Right cardiac atrium (tissue), 5 donors: ENCODE measurements around the gene CAND2. TPM values are rescaled to one million over a fixed set of nuclear protein-coding genes. Genes with fewer than 3 reads are reported as not detected.
A peak's percentile ranks its signal among the peaks of the same experiment; 100 is the strongest.
"Not testable (repeated sequence)": the region's sequence is repeated elsewhere in the genome, so short reads cannot be mapped to it uniquely, and the experiment has no call there.

Experiments used
- ATAC-seq, 2 donors: fragments of 200-7000 bp; cut with Tn5 transposase; one replicate each; pipeline versions ENCODE4 v1.8.0 to v1.9.1; 2020; ENCODE audit warnings: moderate library complexity in 2 of 2, mild to moderate bottlenecking in 1 of 2
- DNase-seq, 3 donors: peaks; one replicate each; pipeline ENCODE4 v3.0.0-alpha.2; 2020
- H3K27ac ChIP-seq: one replicate; pipeline ENCODE4 v1.5.1; 2013; ENCODE audit warnings: mild to moderate bottlenecking, low read length, control low read depth, moderate library complexity
- H3K27me3 ChIP-seq: one replicate; pipeline ENCODE4 v1.6.1; 2013; ENCODE audit not compliant: control insufficient read depth, insufficient read depth
- H3K4me1 ChIP-seq: one replicate; pipeline ENCODE4 v1.6.1; 2013; ENCODE audit warnings: low read length; ENCODE audit not compliant: control insufficient read depth, insufficient read depth
- H3K4me3 ChIP-seq: one replicate; pipeline ENCODE4 v1.5.1; 2013; ENCODE audit warnings: low read length, control low read depth
- H3K9me3 ChIP-seq: one replicate; pipeline ENCODE4 v1.6.1; 2013; ENCODE audit warnings: low read length; ENCODE audit not compliant: control insufficient read depth
- WGBS: extraction: QIAGEN DNeasy Blood & Tissue Kit; methylation state at CpG from one replicate; pipeline ENCODE4 v1.1.7; 2013; 5-methylcytosine and 5-hydroxymethylcytosine counted together
- intact Hi-C, 4 donors: fragments of 100-400 bp; cut with DNase I; formaldehyde crosslinking; loops; one replicate each; pipeline versions ENCODE4 v1.11.0 to v1.14.0; 2022 to 2023
- polyA plus RNA-seq: library from polyadenylated mRNA; stranded (reverse); fragments of 200-250 nt; gene quantifications from one replicate; pipeline ENCODE4 v1.2.3, GENCODE V29; 2013
- total RNA-seq, 4 donors: library from RNA; stranded (reverse); fragmentation: NEBNext Ultra II Directional; extraction: Animal tissue kit (Norgen Biotek cat#: 25700); gene quantifications; one replicate each; pipeline ENCODE4 v1.2.1, GENCODE V29; 2021
- donor health status: healthy with polysubstance abuse.
- donor health status: DM: no; HTN: yes; CAD: no.
- donor health status: DM: no; HTN: no; CAD: no.
- donor health status: DM: no; HTN: yes; CAD: no; lungs with severe emphysema.
- donor health status: DM: yes; HTN: yes; CAD: no.

CAND2 gene
- total and polyA plus RNA-seq, 5 donors, result 33.2 to 63.6 (median 42.1) TPM

DNA sequence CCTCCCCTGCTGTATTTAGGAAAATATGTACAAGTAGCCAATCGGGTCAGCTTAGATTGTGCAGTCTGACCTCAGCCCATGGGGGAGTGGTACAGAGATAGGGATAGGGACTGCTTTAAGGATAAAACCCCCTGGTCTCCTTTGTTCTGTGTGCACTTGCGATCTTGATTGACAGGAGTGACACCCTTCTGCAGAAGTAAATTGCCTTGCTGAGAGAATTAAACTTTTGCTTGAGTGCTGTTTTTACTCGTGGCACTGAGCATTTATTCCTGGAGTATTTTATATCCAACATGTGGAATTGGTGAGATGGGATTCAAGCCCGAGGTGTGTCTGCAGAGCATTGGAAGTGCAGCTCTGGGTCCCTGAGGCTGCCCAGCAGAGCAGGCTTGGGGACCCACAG lies 68.8 kb downstream of the CAND2 start:
- 92% methylated on average over 4 of the region's 4 CpGs for WGBS
- ATAC-seq (no peak), DNase-seq (no peak)
- no peak overlapping the region for H3K27ac ChIP-seq
- no peak overlapping the region for H3K4me3 ChIP-seq
- intact Hi-C loops, result loop anchor here in 1 of 4 donors (10.0 kb wide), 1 partner anchor 730 kb away; no protein-coding TSS in a partner anchor
- no peaks in the 10 kb centered on the region for H3K4me1 ChIP-seq
- no peaks in the 10 kb centered on the region for H3K27me3 ChIP-seq
- no peaks in the 10 kb centered on the region for H3K9me3 ChIP-seq

DNA sequence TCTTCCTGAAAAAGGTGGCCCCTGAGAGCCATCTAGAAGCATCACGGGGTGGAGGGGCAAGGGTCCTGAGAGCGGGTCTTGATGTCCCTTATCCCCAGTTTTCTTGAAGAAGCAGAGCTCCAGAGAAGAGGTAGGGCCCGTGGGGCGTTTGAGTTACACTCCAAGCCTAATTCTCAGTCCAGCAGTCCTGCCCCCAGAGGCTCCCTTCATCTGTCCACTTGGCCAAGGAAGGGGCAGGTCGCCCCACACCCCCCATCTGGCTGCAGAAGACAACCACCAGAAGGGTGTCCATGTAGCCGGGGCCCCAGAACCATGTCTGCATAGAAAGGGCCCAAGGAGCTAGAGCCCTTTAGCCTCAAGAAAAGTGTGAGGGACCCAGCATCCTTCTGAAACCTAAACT lies 70.4 kb downstream of the CAND2 start:
- WGBS, result 83% methylated on average over 6 of the region's 6 CpGs
- intact Hi-C loops, result loop anchor here in 1 of 4 donors (10.0 kb wide), 1 partner anchor 732 kb away; no protein-coding TSS in a partner anchor
- H3K4me3 ChIP-seq, result no peak overlapping the region
- H3K27me3 ChIP-seq, result no peaks in the 10 kb centered on the region
- ATAC-seq (no peak), DNase-seq (no peak)
- H3K4me1 ChIP-seq, result no peaks in the 10 kb centered on the region
- H3K27ac ChIP-seq, result no peak overlapping the region
- no peaks in the 10 kb centered on the region for H3K9me3 ChIP-seq

DNA sequence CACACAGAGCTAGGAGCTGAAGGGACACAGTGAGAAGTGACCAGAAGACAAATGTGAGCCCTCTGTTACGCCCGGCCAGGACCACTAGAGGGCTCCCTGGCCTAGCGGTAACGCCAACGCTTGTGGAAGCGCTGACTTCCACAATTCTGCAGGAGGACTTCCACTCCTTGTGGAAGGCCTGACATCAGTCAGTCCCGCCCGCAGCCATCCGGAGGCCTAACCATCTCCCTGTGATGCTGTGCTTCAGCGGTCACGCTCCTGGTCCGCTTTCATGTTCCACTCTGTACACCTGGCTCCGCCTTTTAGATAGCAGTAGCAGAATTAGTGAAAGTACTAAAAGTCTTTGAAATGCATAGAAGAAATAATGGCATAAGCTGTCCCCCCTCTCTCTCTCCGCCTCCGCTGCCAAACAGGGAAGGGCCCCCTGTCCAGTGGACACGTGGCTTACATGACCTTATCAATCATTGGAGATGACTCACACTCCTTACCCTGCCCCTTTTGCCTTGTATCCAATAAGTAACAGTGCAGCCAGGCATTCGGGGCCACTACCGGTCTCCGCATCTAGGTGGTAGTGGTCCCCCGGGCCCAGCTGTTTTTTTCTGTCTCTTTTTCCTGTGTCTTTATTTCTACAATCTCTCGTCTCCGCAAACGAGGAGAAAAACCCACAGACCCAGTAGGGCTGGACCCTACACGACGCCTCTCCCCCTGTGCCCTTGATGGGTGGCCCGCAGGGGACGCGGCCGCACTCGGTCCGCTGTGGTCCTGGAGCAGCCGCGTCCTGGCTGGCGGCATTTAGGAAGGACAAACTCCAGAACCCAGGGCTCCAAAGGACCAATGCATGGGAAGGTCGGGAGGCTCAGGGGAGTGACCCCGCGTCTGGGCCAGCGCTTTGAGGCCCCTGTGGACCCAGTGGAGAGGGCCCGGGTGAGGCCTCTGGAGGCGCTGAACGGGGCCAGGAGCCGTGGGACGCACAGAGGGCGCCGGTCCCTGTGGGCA lies 71.9 kb downstream of the CAND2 start:
- peak overlapping the region; percentile 21 for H3K4me3 ChIP-seq
- no peaks in the 10 kb centered on the region for H3K27me3 ChIP-seq
- no peaks in the 10 kb centered on the region for H3K9me3 ChIP-seq
- WGBS, result 29% methylated on average over 45 of the region's 45 CpGs
- DNase-seq, result peak; percentile 87 to 94 (median 92)
- intact Hi-C loops, result loop anchor here in 1 of 4 donors (10.0 kb wide), 1 partner anchor 734 kb away; no protein-coding TSS in a partner anchor
- H3K27ac ChIP-seq, result no peak overlapping the region
- ATAC-seq, result peak; percentile 91 to 92
- no peaks in the 10 kb centered on the region for H3K4me1 ChIP-seq

DNA sequence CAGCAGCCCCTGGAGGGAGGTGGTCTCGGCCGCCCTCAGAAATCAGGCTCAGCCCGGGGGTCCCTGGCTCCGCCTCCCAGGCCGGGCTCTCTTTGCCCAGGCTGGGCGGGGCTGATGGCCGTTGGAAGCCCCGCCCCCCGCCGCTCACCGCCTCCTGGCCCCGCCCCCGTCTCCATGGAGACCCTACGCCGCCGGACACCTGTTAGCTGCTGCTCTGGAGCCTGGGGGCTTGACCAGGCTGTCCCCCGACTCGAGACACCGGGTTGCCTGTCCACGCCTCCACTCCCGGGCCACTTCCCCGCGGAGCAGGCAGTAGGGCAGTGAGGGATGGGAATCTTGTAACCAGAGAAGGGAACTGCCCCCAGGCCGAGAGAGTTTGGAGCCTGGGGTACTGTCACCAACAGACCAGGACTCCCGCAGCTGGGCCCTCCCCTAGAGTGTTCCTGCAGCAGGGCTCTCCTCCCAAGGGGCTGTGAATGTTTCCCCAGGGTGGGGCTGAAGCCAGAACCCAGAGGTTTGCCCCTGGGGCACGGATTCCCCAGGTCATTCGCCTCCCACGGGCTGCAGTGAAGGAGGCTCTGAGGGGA lies 72.6 kb downstream of the CAND2 start:
- WGBS, result 15% methylated on average over 28 of the region's 28 CpGs
- Histone ChIP-seq H3K27me3 (no peaks in the 10 kb centered on the region), H3K4me3 (peak overlapping the region; percentile 21), H3K4me1 (no peaks in the 10 kb centered on the region), H3K27ac (no peak overlapping the region), H3K9me3 (no peaks in the 10 kb centered on the region)
- peak; percentile 71 to 73 for ATAC-seq
- intact Hi-C loops, result loop anchor here in 1 of 4 donors (10.0 kb wide), 1 partner anchor 734 kb away; no protein-coding TSS in a partner anchor
- peak; percentile 60 to 87 (median 79) for DNase-seq

DNA sequence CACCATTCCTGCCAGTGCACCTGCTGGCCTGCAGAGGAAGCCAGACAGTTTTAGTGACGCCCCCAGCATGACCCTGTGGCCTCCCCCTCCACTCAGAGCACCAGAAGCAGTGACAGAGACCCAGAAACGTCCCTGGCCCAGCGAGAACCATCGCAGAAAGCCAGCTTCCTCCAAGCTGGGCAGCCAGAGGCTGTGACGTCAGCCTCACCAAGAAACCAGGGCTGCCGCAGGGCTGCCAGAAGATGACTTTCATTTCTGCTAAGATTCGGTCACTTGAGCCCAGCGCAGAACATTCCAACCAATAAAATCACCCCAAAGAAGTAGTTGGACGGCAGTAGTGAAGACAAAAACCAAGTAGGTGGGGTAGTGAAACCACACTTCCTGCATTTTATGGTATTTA lies 74.5 kb downstream of the CAND2 start:
- intact Hi-C loops, result loop anchor here in 1 of 4 donors (10.0 kb wide), 1 partner anchor 956 kb away; no protein-coding TSS in a partner anchor
- DNase-seq (peak; percentile 77 to 89 (median 81)), ATAC-seq (no peak)
- no peak overlapping the region for H3K27ac ChIP-seq
- no peaks in the 10 kb centered on the region for H3K27me3 ChIP-seq
- WGBS, result 51% methylated on average over 9 of the region's 9 CpGs
- no peaks in the 10 kb centered on the region for H3K9me3 ChIP-seq
- H3K4me3 ChIP-seq, result no peak overlapping the region
- H3K4me1 ChIP-seq, result no peaks in the 10 kb centered on the region

DNA sequence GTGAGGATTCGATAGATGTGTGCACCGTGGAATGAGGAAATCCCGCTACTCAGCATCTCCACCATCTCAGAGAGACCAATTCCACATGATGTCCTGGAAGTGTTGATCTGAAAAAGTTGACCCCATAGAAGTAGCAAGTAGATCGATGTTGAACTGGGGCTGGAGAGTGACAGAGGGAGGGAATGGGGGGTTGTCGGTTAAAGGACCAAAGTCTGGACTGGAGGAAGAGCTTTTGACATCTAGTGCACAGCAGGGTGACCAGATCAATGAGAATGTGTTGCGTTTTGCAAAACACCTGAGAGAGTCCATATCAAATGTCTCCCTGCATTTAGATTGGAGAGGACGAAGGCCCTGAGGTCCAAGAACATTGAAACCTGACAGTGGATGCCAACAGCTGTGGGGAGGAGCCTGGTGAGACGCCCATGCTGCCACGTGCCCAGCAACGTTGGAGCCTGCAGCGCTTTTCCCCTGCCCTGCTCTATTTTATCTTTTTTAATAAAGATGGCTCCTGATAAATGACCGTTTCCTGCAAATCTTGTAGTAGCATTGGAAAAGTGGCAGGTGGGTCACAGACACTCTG lies 75.0 kb downstream of the CAND2 start:
- Histone ChIP-seq H3K27ac (no peak overlapping the region), H3K4me1 (no peaks in the 10 kb centered on the region), H3K9me3 (no peaks in the 10 kb centered on the region), H3K4me3 (no peak overlapping the region), H3K27me3 (no peaks in the 10 kb centered on the region)
- WGBS, result 81% methylated on average over 12 of the region's 12 CpGs
- no peak for ATAC-seq
- DNase-seq, result no peak
- intact Hi-C loops, result loop anchor here in 1 of 4 donors (10.0 kb wide), 1 partner anchor 957 kb away; no protein-coding TSS in a partner anchor

DNA sequence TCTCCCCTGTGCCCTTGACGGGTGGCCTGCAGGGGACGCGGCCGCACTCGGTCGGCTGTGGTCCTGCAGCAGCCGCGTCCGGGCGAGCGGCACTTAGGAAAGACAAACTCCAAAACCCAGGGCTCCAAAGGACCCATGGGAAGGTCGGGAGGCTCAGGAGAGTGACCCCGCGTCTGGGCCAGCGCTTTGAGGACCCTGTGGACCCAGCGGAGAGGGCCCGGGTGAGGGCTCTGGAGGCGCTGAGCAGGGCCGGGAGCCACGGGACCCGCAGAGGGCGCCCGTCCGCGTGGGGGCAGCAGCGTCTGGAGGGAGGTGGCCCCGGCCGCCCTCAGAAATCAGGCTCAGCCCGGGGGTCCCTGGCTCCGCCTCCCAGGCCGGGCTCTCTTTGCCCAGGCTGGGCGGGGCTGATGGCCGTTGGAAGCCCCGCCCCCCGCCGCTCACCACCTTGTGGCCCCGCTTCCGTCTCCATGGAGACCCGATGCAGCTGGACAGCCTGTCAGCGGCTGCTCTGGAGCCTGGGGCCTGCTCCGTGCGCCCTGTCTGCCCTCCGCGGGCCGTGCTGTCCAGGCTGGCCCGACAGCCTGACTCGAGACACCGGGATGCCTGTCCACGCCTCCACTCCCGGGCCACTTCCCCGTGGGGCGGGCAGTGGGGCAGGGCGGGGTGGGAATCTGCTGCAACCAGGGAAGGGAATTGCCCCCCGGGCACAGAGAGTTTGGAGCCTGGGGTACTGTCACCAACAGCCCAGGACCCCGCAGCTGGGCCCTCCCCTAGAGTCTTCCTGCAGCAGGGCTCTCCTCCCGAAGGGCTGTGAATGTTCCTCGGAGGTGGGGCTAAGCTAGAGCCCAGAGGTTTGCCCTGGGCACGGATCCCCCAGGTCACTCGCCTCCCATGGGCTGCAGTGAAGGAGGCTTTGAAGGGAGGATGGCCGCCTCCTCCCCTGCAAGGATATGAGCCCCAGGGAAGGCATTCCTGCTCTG lies 79.7 kb downstream of the CAND2 start:
- Histone ChIP-seq H3K4me1 (no peaks in the 10 kb centered on the region), H3K27me3 (no peaks in the 10 kb centered on the region), H3K27ac (no peak overlapping the region), H3K4me3 (no peak overlapping the region), H3K9me3 (no peaks in the 10 kb centered on the region)
- WGBS, result 23% methylated on average over 60 of the region's 60 CpGs
- intact Hi-C loops, result loop anchor here in 1 of 4 donors (10.0 kb wide), 1 partner anchor 961 kb away; no protein-coding TSS in a partner anchor
- peak; percentile 61 to 86 (median 80) for DNase-seq
- peak; percentile 80 to 83 for ATAC-seq

DNA sequence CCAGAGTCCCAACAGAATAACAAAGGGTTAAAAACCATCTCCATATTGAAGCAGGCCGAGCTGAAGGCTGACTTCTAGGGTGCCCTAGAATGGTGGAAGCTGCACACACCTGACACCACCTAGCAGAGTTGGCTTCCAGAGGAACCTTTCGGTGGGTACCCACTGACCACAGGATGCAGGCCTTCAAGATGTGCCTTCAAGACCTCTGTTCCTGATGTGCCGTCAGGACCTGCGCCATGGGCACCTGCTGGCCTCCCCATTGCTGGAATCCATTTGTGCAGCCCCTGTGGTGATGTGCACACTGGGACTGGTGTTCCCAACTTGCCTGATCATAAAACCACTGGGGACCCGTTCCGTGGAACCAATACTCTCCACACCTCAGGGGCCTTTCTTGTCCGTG lies 80.6 kb downstream of the CAND2 start:
- Histone ChIP-seq H3K9me3 (no peaks in the 10 kb centered on the region), H3K27ac (no peak overlapping the region), H3K4me1 (no peaks in the 10 kb centered on the region), H3K4me3 (no peak overlapping the region), H3K27me3 (no peaks in the 10 kb centered on the region)
- 93% methylated on average over 7 of the region's 7 CpGs for WGBS
- intact Hi-C loops, result loop anchor here in 1 of 4 donors (10.0 kb wide), 1 partner anchor 962 kb away; no protein-coding TSS in a partner anchor
- ATAC-seq (no peak), DNase-seq (no peak)

DNA sequence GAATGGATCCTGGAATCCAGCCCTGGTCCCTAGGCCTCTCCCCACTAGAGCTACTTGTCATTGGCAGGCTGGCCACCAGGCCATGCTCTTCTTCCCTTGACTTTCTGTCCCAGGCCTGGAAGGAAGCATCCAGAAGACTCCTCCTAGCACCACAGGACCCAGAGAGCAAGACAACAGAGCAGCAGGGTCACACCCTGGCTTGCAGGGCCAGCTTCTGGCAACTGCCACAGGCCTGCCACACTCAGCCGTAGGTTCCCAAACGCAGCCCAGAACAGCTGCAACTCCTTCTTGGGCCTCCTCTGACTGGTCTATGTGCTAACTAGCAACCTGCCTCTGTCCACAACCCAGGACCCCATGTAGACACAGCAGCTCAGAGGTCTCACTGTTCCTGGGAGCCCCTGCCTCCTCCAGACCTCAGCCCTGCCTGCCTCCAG lies 81.7 kb downstream of the CAND2 start:
- DNase-seq (no peak), ATAC-seq (no peak)
- Histone ChIP-seq H3K27me3 (no peaks in the 10 kb centered on the region), H3K4me3 (no peak overlapping the region), H3K27ac (no peak overlapping the region), H3K4me1 (no peaks in the 10 kb centered on the region), H3K9me3 (no peaks in the 10 kb centered on the region)
- intact Hi-C loops, result loop anchor here in 1 of 4 donors (10.0 kb wide), 1 partner anchor 963 kb away; no protein-coding TSS in a partner anchor
- 80% methylated on average over 2 of the region's 2 CpGs for WGBS

DNA sequence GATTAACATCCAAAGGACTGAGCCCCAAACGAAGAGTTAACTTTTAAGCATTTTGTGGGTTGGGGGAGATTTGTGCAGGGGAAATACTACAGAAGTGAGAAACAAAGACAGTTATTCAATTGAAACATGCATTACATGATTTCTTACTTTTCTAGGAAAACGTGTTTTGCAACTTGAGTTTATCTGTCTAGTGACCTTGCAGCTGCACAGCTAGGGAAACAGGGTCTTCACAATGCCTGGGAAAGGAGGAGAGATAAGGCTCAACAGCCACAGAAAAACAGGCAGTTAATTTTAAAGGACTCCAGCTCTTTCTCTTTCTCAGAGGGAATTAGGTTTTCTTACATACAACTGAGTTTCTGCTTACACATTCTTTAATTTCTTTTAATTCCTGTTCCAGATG lies 82.3 kb downstream of the CAND2 start:
- ATAC-seq, H3K27ac ChIP-seq, H3K4me3 ChIP-seq, H3K4me1 ChIP-seq, H3K27me3 ChIP-seq, H3K9me3 ChIP-seq, DNase-seq: not testable (repeated sequence)
- WGBS, result 62% methylated on average over 2 of the region's 2 CpGs
- intact Hi-C loops, result loop anchor here in 1 of 4 donors (10.0 kb wide), 1 partner anchor 964 kb away; no protein-coding TSS in a partner anchor
